HepG2 (cell line): ENCODE measurements around the gene TPCN2. TPM values are rescaled to one million over a fixed set of nuclear protein-coding genes. Genes with fewer than 3 reads are reported as not detected.

Experiments used
- ATAC-seq: fragments of 200-7000 bp; cut with Tn5 transposase; 3 replicates; pipeline ENCODE4 v1.9.1; 2020; ENCODE audit warnings: mild to moderate bottlenecking, moderate library complexity
- BruUV-seq: library from RNA; stranded (reverse); fragments of 400-500 nt; replicated peaks from 2 replicates; lab custom pipeline; 2021; lab: Mats Ljungman, UMichigan
- CTCF ChIA-PET: fragments of 300-600 bp; formaldehyde crosslinking; extraction: SDS; loops from one replicate; lab custom pipeline; 2021; ENCODE audit warnings: low total read pairs, inconsistent platforms, low intra/inter-chr PET ratio; lab: Yijun Ruan, JAX
- POLR2A ChIA-PET: fragments of 350-600 bp; sonication (Branson Sonifier 250); formaldehyde crosslinking; loops from one replicate; lab custom pipeline; 2020; ENCODE audit warnings: antibody characterized with exemption, inconsistent platforms; lab: Yijun Ruan, JAX
- DNase-seq: peaks from one replicate; pipeline ENCODE4 v3.0.0-alpha.2; 2015; ENCODE audit warnings: low spot score
- FAIRE-seq: peaks from 3 replicates; lab custom pipeline; 2011; peaks lifted over from hg19 to GRCh38; lab: Jason Lieb, UNC
- H2AFZ ChIP-seq: one replicate; pipeline ENCODE4 v1.6.1; 2011; ENCODE audit warnings: low read length, inconsistent platforms
- H3K27ac ChIP-seq: fragments of 300-600 bp; 3 replicates; pipeline ENCODE4 v1.8.0; 2011; ENCODE audit warnings: mixed run types, mild to moderate bottlenecking, mixed read lengths, low read length, inconsistent platforms; ENCODE audit not compliant: insufficient read depth; ENCODE audit errors: extremely low read length
- H3K27me3 ChIP-seq, 2 experiments: fragments of 200-600 bp in 1 of 2; 2 replicates in 1 of 2; 3 replicates in 1 of 2; pipeline versions ENCODE4 v1.6.0 to v1.8.0; 2011; ENCODE audit warnings: low read length in 2 of 2, mild to moderate bottlenecking in 2 of 2, moderate library complexity in 2 of 2, inconsistent platforms in 1 of 2; ENCODE audit not compliant: insufficient read depth in 2 of 2, control insufficient read depth in 1 of 2
- H3K36me3 ChIP-seq, 2 experiments: fragments of 200-600 bp in 1 of 2; replicated peaks in 1 of 2; 2 replicates in 1 of 2; 3 replicates in 1 of 2; pipeline versions ENCODE4 v1.5.1 to v1.8.0; 2011; ENCODE audit warnings: low read length in 2 of 2, inconsistent platforms in 1 of 2; ENCODE audit not compliant: insufficient read depth in 2 of 2, control insufficient read depth in 1 of 2
- H3K4me1 ChIP-seq: 2 replicates; pipeline ENCODE4 v1.5.1; 2012; ENCODE audit warnings: low read length, inconsistent platforms; ENCODE audit not compliant: insufficient read depth
- H3K4me2 ChIP-seq: 2 replicates; pipeline ENCODE4 v1.6.0; 2011; ENCODE audit warnings: low read depth, low read length, inconsistent platforms
- H3K4me3 ChIP-seq, 3 experiments: fragments of 200-600 bp in 1 of 3; sonication (generic), shearing (Covaris generic) in 1 of 3; replicated peaks in 1 of 3; 2 replicates each; pipeline ENCODE4 v1.5.1; 2011 to 2016; ENCODE audit warnings: low read length in 3 of 3, inconsistent platforms in 2 of 3, low read depth in 2 of 3, mild to moderate bottlenecking in 2 of 3, control low read depth in 1 of 3, mixed read lengths in 1 of 3; ENCODE audit not compliant: insufficient read depth in 1 of 3
- H3K79me2 ChIP-seq: one replicate; pipeline ENCODE4 v1.6.1; 2011; ENCODE audit warnings: low read length, inconsistent platforms; ENCODE audit not compliant: insufficient read depth
- H3K9ac ChIP-seq: 2 replicates; pipeline ENCODE4 v1.6.0; 2011; ENCODE audit warnings: mild to moderate bottlenecking, low read depth, low read length, inconsistent platforms; ENCODE audit not compliant: insufficient read depth
- H3K9me3 ChIP-seq: 2 replicates; pipeline ENCODE4 v1.5.1; 2012; ENCODE audit warnings: mild to moderate bottlenecking, low read length
- H4K20me1 ChIP-seq: 2 replicates; pipeline ENCODE4 v1.6.0; 2011; ENCODE audit warnings: inconsistent platforms, mild to moderate bottlenecking, low read length, moderate library complexity; ENCODE audit not compliant: insufficient read depth
- CREB1 ChIP-seq, 2 experiments: fragments of 450-650 bp in 1 of 2; IDR thresholded peaks; 2 replicates each; pipeline ENCODE4 v1.6.1; 2016 to 2017; ENCODE audit warnings: control low read depth in 1 of 2, mild to moderate bottlenecking in 1 of 2, missing compliant biosample characterization in 1 of 2, missing genetic modification characterization in 1 of 2
- NR2C2 ChIP-seq: sonication (generic); formaldehyde crosslinking; IDR thresholded peaks from 2 replicates; pipeline ENCODE4 v1.4.0; 2020; ENCODE audit warnings: missing genetic modification reagents, mild to moderate bottlenecking, moderate library complexity, borderline replicate concordance
- THAP11 ChIP-seq: IDR thresholded peaks from 2 replicates; pipeline ENCODE4 v1.6.1; 2016; ENCODE audit warnings: missing biosample characterization, missing genetic modification reagents
- ZBTB3 ChIP-seq: sonication (generic); formaldehyde crosslinking; IDR thresholded peaks from 2 replicates; pipeline ENCODE4 v1.4.0; 2020; ENCODE audit warnings: low read depth, mild to moderate bottlenecking, moderate library complexity, missing genetic modification reagents, borderline replicate concordance
- ZNF609 ChIP-seq: sonication (generic); formaldehyde crosslinking; IDR thresholded peaks from 2 replicates; pipeline ENCODE4 v1.4.0; 2020; ENCODE audit warnings: mild to moderate bottlenecking, missing genetic modification reagents, borderline replicate concordance
- ZNF891 ChIP-seq: sonication (generic); formaldehyde crosslinking; IDR thresholded peaks from 2 replicates; pipeline ENCODE4 v1.5.0; 2020; ENCODE audit warnings: mild to moderate bottlenecking, missing genetic modification reagents
- WGBS: methylation state at CpG from one replicate; pipeline ENCODE4 v1.1.6; 2017; ENCODE audit warnings: low lambda C conversion rate; 5-methylcytosine and 5-hydroxymethylcytosine counted together
- in situ Hi-C: cut with HindIII; loops from 2 replicates; pipeline ENCODE4 v1.10.0; 2017; ENCODE audit warnings: low pct_unique_long_range_greater_than_20kb; ENCODE audit not compliant: extremely low pct_ligation_motif_present
- intact Hi-C: fragments of 100-400 bp; cut with micrococcal nuclease; formaldehyde crosslinking; loops from one replicate; pipeline ENCODE4 v1.10.0; 2022; ENCODE audit not compliant: unreplicated experiment
- polyA plus RNA-seq, 8 experiments: library from polyadenylated mRNA; depleted of rRNA in 3 of 8; stranded (reverse) in 7 of 8; unstranded in 1 of 8; fragments of >200 nt; fragmentation: Illumina TruSeq in 4 of 8; extraction: Trizol in 4 of 8; gene quantifications; 2 replicates each; pipeline versions ENCODE4 v1.2.1 to v1.2.3, GENCODE V29; 2011 to 2016; ENCODE audit warnings: low read depth in 4 of 8, missing spikeins in 1 of 8, mixed read lengths in 1 of 8; ENCODE audit not compliant: insufficient read depth in 1 of 8
- total RNA-seq, 5 experiments: library from RNA; depleted of rRNA; stranded (reverse); fragments of >200 nt; fragmentation: Illumina TruSeq; extraction: Trizol; gene quantifications; 2 replicates each; pipeline ENCODE4 v1.2.3, GENCODE V29; 2016; ENCODE audit warnings: low read depth in 1 of 5

Gene TPCN2
- total and polyA plus RNA-seq, 2 of the 13 experiments (the other 11 are each of a cell fraction or from before 2014, with no cell fraction given) = 5.6 to 5.9 TPM

GRCh38 chr11:69136471-69136870 lies 87.7 kb downstream of the TPCN2 start (continued):
- TF ChIP-seq NR2C2 = no peak
- no peak for TF ChIP-seq ZNF891 (CRISPR knock-in tag)
- no peak for TF ChIP-seq THAP11 (CRISPR knock-in tag)
- TF ChIP-seq ZBTB3 (CRISPR knock-in tag) = no peak

GRCh38 chr11:69137151-69137844 lies 88.6 kb downstream of the TPCN2 start:
- no peak for TF ChIP-seq ZNF609 (CRISPR knock-in tag)
- TF ChIP-seq CREB1 (IDR thresholded peaks at IDR 0.05) = 0 out of 2 replicates have a peak, but pooled peaks have one; percentile 7
- TF ChIP-seq CREB1 (CRISPR knock-in tag; IDR thresholded peaks at IDR 0.05) = no peak
- Histone ChIP-seq H3K36me3 (no peaks in the 10 kb centered on the region), H4K20me1 (no peaks in the 10 kb centered on the region), H3K4me2 (no peak overlapping the region), H3K27ac (no peak overlapping the region), H3K27me3 (peaks cover 0 to 2% of the 10 kb centered on the region in 2 experiments; a peak in 1 of 5 replicates), H2AFZ (no peak overlapping the region), H3K9me3 (peaks cover 5% of the 10 kb centered on the region; the same call in 1 of the 2 replicates), H3K9ac (no peak overlapping the region), H3K4me3 (no peak overlapping the region), H3K4me1 (peaks cover 16% of the 10 kb centered on the region), H3K79me2 (no peaks in the 10 kb centered on the region)
- no peak for DNase-seq
- ATAC-seq = no peak
- no TSS peak for BruUV-seq
- in situ Hi-C loops = no loop called here
- FAIRE-seq = no peak
- 27% methylated on average over 4 of the region's 8 CpGs for WGBS
- intact Hi-C loops = no loop called here
- CTCF ChIA-PET = no interaction called here
- POLR2A ChIA-PET = no interaction called here
